GM18858 (cell line): ENCODE data around the gene GMDS.

ENCODE experiments used
- ATAC-seq: cut with Tn5 transposase; IDR thresholded peaks from one replicate; pipeline ENCODE4 v1.9.1; 2021; ENCODE audit not compliant: unreplicated experiment

Gene GMDS

DNA sequence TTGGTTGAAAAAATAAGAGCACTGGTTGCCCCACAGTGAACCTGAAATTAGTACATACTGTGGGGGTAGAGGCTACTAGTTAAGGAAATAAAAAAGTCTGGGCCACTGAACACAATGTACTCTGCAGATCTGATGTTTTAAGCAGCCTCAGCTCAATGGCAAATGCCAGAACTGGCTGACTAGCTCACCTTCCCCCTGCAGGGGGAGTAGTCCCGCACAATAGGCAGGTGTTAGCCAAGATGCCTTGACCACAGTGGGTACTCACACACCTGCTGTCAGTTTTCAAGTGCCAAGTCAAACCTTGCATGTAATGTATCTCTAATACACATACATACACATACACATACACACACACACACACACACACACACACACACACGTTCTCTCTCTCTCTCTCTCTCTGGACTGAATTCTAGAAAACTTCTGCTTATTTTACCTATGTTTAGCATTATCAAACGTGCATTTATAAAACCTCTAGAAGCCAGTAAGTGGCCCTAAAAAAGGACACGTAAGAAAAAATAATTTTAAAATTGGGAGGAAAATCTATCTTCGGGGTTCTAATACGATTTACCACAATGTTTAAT lies 36.1 kb downstream of the GMDS start:
- no peak for ATAC-seq

DNA sequence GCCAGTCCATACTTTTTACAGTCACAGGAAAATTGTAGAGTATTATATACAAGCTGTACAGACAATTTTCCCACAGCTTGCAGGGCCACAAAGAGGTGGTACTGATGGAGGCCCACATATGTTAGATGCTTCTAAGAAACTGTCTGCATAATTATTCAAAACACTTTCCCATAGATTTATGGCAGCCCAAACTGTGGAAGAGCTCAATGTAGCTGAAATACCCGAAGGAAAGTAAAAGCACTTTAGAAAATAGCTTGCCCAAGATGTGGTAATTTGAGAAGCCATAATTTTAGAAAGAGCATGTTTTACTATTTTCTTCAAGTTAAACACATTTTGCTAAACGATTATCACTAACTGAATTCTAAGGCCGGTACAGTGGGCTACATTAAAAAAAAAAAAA lies 36.9 kb downstream of the GMDS start:
- no peak for ATAC-seq

DNA sequence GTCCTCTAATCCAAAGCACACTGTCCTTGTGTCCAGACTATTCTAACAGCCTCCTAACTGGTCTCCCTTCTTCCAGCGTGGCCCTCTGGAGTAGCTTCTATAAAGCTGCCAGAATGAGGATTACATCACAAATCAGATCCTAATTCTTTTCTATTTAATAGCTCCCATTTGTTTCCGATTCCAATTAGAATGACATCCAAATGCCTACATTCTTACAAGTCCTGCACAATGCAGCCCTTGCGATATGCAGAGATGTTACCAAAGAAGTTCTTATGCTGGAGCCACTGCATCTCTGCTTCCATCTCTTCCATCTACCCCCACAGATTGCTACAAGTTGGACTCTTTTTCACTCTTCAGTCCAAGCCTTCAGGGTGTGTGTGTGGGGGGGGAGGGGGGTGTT lies 40.0 kb downstream of the GMDS start:
- ATAC-seq, result no peak

DNA sequence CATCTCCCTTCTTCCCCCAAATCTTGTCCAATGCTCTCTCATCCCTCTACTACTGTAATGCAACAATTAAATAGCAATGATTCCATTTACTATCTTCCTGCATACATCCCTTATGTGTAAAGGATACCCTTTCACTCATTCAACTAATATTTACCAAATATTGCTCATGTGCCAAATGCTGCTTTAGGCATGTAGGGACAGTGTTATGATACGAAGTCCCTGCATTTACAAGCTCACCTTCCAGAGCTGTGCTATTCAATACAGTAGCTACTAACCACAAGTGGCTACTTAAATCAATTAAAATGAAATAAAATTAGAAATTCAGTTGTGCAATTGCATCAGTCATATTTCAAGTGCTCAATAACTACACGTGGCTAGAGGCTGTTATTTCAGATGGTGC lies 41.1 kb downstream of the GMDS start:
- ATAC-seq, result no peak

DNA sequence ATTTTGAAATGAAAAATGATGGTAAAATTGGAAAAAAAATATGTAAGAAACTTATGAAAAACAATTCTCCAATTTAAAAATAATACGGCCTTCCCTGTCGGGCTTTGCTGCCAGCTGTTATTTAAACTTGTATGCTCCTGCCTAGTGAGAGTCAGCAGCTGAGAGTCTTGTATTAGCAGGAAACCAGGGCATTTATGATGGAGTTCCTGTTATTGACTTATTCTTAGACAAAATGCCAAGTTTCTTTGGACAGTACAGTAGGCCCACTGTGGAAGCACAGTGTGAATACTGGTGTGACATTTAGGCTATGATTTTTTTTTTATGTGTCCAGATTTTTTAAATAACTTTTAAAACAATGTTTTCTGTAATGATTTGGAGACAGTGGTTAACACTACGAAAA lies 42.1 kb downstream of the GMDS start:
- ATAC-seq, result no peak

DNA sequence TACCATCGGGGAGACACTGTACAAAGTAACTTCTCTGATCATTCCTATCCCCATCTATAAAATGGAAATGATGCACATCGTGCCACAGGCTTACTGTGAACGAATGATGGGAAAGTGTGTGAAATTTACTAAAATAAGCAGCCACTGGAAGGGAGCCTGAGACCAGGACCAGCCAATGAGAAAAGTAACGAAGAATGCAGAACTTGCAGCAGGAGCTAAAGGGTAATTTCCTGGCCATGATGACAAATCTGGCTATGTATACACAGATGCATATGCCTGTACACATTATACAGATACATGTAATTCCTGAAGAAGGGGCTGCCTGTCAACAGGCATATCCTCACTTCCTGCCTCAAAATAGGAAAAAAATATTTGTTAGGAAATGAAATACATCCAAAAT lies 47.4 kb downstream of the GMDS start:
- ATAC-seq, result no peak

DNA sequence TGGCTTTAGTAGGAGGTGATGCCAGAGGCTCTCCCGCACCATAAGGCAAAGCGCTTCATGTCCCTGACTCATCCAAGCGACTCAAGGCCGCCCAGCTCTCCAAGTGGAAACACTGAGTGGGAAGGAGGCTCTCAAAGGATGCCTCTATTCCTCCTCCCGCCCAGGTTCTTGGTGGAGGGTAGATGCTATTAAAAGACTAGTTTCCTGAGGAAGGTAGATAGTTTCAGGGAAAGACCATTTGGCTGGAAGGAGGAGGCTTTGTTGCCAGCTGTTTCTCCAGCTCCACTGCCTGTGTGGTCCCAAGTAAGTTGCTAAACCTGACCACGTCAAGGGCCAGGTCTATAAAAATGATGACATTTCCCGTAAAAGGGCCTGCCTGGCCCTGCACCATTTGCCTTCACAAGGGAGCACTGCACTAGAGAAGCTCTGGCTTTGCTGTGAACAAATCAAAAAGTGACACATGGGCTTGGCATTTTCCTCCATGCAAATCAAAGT lies 48.2 kb downstream of the GMDS start:
- ATAC-seq, result no peak

DNA sequence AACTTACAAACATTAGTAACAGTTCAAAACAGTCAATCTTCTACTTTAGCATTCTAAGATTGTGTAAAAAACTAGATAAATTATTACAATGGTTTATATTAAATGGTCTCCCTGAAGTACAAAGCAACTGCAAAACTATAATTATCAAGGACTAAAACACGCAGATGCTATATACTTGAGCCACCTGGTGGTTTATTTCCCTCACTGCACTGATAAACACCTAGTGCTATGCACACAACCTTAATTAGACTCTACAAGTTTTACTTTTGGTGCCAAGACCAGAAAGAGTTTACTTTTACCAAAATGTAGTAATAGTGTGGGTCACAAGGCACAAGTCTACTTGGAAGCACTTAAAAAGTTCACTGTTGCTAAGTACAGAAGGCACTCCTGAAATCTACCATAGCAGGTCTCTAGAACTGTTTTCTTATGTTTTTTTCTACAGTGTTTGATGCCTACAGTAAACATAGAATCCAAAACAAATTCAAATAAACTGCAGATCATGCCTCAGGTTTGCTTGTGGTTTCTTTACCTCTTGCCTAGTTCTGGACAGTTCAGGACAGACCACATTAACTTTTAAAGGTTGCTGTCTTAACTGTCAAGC lies 49.2 kb downstream of the GMDS start:
- ATAC-seq, result no peak

DNA sequence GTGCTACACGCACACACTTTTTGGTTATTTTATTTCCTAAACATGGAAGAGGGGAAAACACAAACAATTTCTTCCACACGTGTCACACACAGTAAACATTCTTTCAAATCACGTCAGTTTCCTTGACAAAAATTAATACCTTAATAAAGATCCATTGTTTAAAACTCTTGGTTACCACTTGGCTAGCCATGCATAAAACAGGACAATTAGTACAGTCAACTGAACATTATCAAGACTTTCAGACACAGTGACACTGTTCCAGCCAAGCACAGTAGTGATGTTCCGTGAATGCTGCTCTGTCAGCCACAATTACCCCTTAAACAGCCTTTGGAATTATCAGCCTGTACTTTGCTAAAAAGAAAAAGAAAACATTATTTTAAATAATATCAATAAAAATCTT lies 50.8 kb downstream of the GMDS start:
- ATAC-seq, result no peak

DNA sequence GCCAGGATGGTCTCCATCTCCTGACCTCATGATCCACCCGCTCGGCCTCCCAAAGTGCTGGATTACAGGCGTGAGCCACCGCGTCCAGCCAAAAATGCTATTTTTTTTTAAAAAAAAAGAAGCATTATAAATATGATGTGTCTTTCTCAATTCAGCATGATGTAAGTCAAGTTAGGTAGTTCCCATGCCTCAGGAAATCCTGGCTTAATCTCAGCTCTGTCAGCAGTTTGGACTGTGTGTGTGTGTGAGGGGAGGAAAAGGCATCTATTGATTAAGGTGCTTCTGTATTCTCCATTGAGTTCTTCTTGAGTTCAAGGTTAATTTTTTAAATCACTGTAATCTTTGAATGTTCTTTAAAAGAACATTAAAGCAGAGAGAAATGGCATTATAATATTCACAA lies 51.5 kb downstream of the GMDS start:
- no peak for ATAC-seq

DNA sequence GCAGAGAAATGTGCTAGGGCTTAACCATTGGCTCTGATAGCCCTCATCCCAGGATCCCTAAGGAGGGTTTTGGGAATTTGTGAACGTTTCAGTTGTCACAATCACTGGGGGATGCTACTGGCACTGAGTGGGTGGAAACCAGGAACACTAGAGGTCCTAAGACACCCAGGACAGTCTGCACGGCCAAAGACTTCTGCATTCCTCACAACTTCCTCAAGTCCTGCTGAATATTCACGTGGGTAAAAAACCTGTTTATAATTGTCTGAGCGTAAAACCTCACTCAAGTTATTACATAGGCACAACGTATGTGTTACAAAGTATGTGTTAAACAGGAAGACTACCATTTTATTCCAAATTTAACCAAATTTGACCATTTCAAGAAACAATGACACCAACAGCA lies 52.4 kb downstream of the GMDS start:
- no peak for ATAC-seq

DNA sequence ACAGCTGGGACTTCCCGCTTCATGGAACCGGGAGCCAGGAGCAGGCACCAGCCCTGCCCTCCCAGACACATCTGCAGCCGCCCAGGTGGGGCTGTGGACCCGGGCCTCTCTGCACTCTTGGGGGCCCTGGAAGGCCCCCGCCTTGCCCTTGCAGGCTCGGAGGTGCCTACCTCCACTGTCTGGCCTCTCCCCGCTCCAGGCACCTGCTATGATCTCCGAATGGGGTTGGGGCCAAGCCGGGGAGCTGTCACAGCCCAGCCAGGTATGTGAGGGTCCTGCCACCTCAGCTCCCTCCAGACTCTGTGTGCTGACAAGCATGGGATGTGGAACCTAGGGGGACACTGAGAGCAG lies 54.0 kb downstream of the GMDS start:
- no peak for ATAC-seq

DNA sequence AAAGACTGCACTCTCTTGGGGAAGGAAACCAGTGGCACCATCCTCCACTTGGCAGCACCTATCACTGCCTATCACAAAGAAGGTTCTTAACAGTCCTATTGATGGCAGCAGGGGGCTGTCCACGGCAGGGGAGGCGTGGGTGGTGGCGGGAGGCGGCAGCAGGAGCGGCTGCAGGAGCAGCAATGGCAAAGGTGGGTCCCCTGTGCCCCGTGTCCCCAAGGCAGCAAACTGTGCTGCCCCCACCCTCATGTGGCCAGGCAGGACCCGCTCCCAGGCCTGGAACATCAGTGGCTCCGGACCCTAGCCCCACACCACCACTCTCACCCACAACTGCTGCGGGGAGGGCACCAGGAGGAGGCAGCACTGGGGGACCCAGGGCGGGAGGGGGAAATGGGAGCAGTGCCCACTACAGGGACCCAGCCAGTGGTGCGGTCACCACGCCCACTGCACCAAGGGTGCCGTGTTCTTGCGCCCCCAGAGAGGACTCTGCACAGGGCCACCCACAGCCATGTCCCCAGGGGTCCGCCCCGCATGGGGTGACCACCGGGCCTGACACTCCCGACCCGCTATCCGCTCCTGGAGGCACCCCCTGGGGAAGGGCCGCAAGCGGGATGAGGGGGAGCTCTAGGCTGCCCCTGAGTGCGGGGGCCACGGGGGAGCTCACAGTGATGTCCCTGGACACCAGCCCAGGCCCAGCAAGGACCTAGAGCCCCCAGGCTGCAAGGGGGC lies 54.6 kb downstream of the GMDS start:
- ATAC-seq, result no peak

DNA sequence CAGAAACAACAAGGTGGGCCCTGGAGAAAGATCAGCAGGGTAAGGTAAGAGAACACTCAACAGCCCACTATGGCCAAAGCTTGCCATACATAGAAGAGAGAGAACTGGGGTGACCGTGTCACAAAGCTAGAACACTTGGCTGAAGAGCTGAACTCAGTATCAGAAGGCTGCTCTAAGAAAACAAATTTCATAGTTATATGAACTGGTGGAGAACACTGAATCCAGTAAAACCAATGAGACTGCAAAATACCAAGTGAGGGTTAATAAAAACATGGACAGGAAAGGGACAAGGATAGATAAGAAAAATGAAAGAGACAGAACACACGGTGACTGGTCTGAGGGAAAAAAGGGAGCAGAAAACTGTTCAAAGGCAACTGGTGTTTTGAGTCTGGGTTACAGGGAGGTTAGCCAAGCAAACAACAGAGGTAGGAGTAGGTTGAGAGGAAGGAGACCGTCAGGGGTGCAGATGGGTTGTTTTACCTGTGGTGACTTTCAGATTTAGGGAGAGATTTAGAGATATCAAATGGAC lies 56.5 kb downstream of the GMDS start:
- no peak for ATAC-seq

DNA sequence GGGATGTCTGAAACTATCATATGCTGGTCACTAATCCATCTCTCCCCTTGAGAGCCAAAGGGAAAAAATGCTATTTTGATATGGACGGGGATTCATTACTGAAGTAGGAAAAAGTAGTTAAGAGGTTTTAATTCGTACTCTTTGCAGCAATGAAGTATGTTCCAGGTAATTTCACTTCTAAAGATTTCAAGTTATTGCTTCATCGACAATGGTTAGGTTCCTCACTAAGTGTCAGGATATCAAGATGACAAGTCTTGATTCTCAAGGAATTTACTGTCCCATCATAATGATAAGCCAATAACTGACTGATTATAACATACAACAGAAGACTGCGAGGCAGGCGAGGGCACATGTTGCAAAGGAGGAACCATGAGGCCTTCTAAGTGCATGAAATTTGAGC lies 57.0 kb downstream of the GMDS start:
- ATAC-seq, result no peak

DNA sequence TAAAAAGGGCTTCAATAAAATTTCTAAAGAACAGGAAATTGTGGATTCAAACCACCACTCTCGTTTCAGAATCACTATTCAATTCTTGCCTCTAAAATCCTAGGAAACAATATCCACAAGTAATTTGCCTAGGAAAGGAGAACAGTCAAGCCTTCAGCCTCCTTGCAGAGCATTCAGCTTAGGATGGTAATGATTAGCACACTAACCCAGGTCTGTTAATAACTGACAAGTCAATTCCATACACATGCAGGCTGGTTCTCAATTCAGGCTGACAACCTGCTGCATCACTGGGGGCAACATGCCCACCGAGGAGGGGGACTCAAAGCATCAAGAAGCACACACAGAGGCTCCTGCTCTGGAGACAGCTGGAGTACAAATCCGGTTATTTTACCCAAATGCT lies 57.6 kb downstream of the GMDS start:
- ATAC-seq, result no peak

DNA sequence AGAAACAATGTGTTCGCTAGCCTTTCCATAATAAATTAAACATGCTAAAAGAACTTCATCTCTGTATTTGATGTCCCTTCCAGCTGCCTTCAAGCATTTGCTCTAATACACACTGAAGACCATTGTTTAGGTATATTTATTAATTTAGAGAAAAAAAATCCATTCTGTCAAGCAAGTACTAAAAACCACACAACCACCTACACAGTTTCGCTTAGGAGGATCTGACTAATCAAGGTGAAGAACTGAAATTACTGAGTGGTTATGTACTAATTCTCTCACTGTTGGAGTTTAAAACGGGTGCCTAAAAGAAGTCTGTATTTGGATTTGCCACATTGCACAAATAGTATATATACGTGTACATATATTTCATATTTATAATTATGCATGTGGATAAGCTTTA lies 58.9 kb downstream of the GMDS start:
- ATAC-seq, result peak; percentile 89

DNA sequence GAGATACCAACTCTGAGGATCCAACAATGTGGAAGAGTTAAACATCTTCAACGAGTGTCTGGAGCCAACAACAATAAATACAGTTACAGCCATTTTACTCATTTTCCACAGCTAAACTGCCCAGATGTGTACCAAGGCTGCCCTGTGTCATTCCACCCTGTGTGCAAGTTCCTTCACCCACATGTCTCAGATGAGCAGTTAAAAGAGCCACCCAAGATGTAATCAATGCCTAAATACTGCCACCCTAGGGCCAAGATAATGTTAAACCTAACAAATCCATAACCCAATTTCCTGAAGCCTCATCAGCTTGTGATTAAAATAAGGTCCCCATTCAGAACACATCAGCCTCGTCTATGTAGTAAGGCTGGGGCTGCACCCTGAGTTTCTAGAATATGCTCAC lies 59.9 kb downstream of the GMDS start:
- no peak for ATAC-seq

DNA sequence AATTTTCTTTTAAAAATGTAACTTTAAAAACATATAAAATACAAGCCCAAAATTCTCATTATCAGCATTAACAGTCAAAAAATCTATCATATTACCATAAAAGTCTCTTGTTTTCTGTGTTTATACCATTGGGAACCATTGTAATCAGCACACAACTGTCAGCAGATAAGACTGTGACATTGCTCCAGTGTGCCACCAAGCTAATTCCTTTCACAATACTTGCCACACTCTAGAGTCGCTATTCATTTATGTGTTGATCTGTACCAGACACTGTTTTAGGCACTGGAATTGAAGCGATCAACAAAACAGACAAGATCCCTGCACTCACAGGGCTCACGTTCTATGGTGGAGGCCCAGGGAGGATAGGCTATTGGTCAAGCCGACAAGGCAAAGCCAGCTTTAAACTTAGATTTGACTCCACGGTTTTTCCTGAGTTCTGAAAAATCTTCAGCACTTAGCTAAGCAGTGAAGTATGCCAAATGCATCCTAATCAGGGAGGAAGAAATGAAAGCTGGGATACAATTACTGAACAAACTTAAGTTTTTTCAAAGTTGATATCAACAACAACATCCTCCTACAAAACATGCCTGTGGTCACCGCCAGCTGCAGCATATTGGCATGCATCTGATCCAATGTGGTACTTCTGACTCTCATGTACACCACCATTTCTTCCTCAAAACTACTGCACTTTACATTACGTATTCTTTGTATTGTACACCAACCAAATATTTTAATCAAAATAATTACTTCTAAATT lies 60.5 kb downstream of the GMDS start:
- no peak for ATAC-seq

DNA sequence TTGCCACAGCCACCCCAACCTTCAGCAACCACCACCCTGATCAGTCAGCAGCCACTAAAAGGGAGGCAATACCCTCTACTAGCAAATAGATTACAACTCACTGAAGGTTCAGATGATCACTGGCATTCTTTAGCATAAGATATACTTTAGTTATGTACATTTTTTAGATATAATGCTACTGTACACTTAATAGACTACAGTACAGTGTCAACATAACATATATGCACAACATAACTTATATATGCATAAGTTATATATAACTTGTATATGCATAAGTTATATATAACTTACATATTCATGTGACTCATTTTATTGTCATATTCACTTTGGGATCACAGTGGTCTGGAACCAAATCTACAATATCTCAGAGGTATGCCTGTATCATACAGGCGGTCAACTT lies 61.7 kb downstream of the GMDS start:
- no peak for ATAC-seq

DNA sequence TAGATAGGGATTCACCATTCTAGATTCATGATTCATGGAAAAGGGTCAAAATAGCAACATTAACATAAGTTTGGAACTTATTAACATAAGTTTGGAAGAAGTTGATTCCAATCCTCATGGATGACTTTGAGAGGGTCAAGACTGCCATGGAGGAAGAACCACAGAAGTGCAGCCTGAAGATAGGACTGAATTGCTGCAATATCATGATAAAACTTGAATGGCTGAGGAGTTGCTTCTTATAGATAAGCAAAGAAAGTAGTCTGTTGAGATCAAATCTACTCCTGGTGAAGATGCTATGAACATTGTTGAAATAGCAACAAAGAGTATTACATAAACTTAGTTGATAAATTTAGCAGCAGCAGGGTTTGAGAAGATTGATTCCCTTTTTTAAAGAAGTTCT lies 62.2 kb downstream of the GMDS start:
- no peak for ATAC-seq

DNA sequence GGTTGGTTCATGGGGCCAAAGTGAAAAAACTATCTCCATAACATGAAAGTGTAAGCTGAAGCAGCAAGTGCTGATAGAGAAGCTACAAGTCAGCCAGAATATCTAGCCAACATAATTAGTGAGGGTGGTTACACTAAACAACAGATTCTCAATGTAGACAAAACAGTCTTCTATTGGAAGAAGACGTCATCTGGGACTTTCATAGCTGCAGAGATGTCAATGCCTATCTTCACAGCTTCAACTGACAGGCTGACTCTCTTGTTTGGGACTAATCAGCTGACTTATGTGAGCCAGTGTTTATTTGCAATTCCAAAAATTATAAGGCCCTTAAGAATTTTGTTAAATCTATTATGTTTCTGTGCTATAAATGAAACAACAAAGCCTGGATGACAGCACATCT lies 63.2 kb downstream of the GMDS start:
- no peak for ATAC-seq
